PC-9 (cell line): ENCODE measurements around the gene PPP2R5B. TPM values are rescaled to one million over a fixed set of nuclear protein-coding genes. Genes with fewer than 3 reads are reported as not detected.

Experiments used
- BruUV-seq: library from RNA; stranded (reverse); fragments of 400-500 nt; replicated peaks from 2 replicates; lab custom pipeline; 2021; lab: Mats Ljungman, UMichigan
- CTCF ChIA-PET: fragments of 300-600 bp; sonication (Branson Sonifier 250); formaldehyde crosslinking; loops from one replicate; lab custom pipeline; 2022; ENCODE audit warnings: antibody characterized with exemption; lab: Charles Lee
- POLR2A ChIA-PET: fragments of 300-600 bp; sonication (Branson Sonifier 250); formaldehyde crosslinking; loops from one replicate; lab custom pipeline; 2022; ENCODE audit warnings: antibody characterized with exemption; ENCODE audit not compliant: unreplicated experiment; lab: Charles Lee
- DNase-seq, 2 experiments: peaks; one replicate each; pipeline versions ENCODE4 v3.0.0 to v3.0.0-alpha.2; 2015 to 2022; ENCODE audit warnings: mixed read lengths in 1 of 2
- H2AFZ ChIP-seq: fragments of 200-600 bp; sonication (generic); 2 replicates; pipeline ENCODE4 v1.8.1; 2017; ENCODE audit warnings: antibody characterized with exemption
- H3F3A ChIP-seq: fragments of 200-600 bp; sonication (generic); 2 replicates; pipeline ENCODE4 v1.8.1; 2017; ENCODE audit warnings: antibody characterized with exemption, mild to moderate bottlenecking, low read depth; ENCODE audit not compliant: insufficient read depth
- H3K27ac ChIP-seq: fragments of 200-600 bp; sonication (generic); 2 replicates; pipeline ENCODE4 v1.6.1; 2016; ENCODE audit warnings: mixed run types
- H3K27me3 ChIP-seq: fragments of 200-600 bp; sonication (generic); 2 replicates; pipeline ENCODE4 v1.6.1; 2016; ENCODE audit warnings: low read depth, mixed run types; ENCODE audit not compliant: insufficient read depth
- H3K36me3 ChIP-seq: fragments of 200-600 bp; sonication (generic); 2 replicates; pipeline ENCODE4 v1.6.1; 2016; ENCODE audit warnings: low read depth, mixed run types
- H3K4me1 ChIP-seq: fragments of 200-600 bp; sonication (generic); replicated peaks from 2 replicates; pipeline ENCODE4 v1.6.1; 2016; ENCODE audit warnings: mixed run types; ENCODE audit not compliant: insufficient read depth
- H3K4me2 ChIP-seq: fragments of 200-600 bp; sonication (generic); 2 replicates; pipeline ENCODE4 v1.6.1; 2017; ENCODE audit warnings: mixed run types
- H3K4me3 ChIP-seq: fragments of 200-600 bp; sonication (generic); 2 replicates; pipeline ENCODE4 v1.6.1; 2016; ENCODE audit warnings: mixed run types
- H3K79me2 ChIP-seq: fragments of 200-600 bp; sonication (generic); 2 replicates; pipeline ENCODE4 v1.6.1; 2017; ENCODE audit warnings: low read depth, mixed run types
- H3K9me2 ChIP-seq: fragments of 200-600 bp; sonication (generic); 2 replicates; pipeline ENCODE4 v1.8.1; 2017; ENCODE audit warnings: mild to moderate bottlenecking; ENCODE audit not compliant: insufficient read depth
- H3K9me3 ChIP-seq: fragments of 200-600 bp; sonication (generic); 2 replicates; pipeline ENCODE4 v1.8.1; 2016; ENCODE audit warnings: low read depth; ENCODE audit not compliant: insufficient read depth
- H4K20me1 ChIP-seq: fragments of 200-600 bp; sonication (generic); 2 replicates; pipeline ENCODE4 v1.8.1; 2017; ENCODE audit not compliant: insufficient read depth
- EZH2 ChIP-seq: fragments of 200-600 bp; sonication (generic); IDR thresholded peaks from 2 replicates; pipeline ENCODE4 v1.8.0; 2017; ENCODE audit warnings: antibody characterized with exemption, low read depth
- intact Hi-C: fragments of 100-400 bp; cut with micrococcal nuclease; formaldehyde crosslinking; loops from one replicate; pipeline ENCODE4 v1.10.0; 2022; ENCODE audit not compliant: unreplicated experiment
- total RNA-seq: library from RNA; stranded (reverse); gene quantifications from 2 replicates; pipeline ENCODE4 v1.2.3, GENCODE V29; 2021
- TF ChIP-seq, protein P1 (sequence below): fragments of 200-600 bp; sonication (generic); conservative IDR thresholded peaks from 2 replicates; pipeline ENCODE4 v1.6.1; 2017; ENCODE audit warnings: mixed run types, antibody characterized with exemption, mild to moderate bottlenecking, moderate library complexity

Gene PPP2R5B
- total RNA-seq, 1 experiment from 2014 or later, result 13.7 TPM

DNA sequence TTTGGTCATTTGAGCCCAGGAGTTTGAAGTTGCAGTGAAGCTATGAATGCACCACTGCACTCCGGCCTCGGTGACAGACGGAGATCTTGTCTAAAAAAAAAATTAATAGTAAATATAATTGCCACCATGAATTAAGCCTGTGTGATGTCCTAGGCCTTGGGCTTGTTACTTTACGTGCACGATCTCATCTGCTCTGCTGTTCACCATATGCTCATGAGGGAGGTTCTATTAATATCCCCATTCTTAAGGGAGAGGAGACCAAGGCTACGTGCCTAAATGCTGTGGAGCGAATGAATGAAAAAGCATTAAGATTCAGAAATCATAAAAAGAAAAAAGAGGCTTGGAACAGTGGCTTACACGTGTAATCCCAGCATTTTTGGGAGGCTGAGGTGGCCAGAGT lies 4.9 kb upstream of the PPP2R5B start:
- no peak overlapping the region for H3K4me3 ChIP-seq
- H3K9me3 ChIP-seq, result no peaks in the 10 kb centered on the region
- H3K4me2 ChIP-seq, result no peak overlapping the region
- intact Hi-C loops, result no loop called here
- CTCF ChIA-PET, result interaction anchor here (0.6 to 1.5 kb wide), 2 partner anchors 78 to 94 kb away, joined by 4 to 5 read pairs; partner anchors contain the start of genes ARL2 and BATF2
- no peaks in the 10 kb centered on the region for H3K27me3 ChIP-seq
- no peak for DNase-seq
- peaks cover 20% of the 10 kb centered on the region for H3K79me2 ChIP-seq
- peaks cover 14% of the 10 kb centered on the region; the same call in 1 of the 2 replicates for H3F3A ChIP-seq
- H3K27ac ChIP-seq, result no peak overlapping the region
- no TSS peak for BruUV-seq
- H2AFZ ChIP-seq, result no peak overlapping the region
- no peaks in the 10 kb centered on the region for H3K36me3 ChIP-seq
- no peaks in the 10 kb centered on the region for H4K20me1 ChIP-seq
- TF ChIP-seq EZH2, result no peak
- TF ChIP-seq, protein P1, sequence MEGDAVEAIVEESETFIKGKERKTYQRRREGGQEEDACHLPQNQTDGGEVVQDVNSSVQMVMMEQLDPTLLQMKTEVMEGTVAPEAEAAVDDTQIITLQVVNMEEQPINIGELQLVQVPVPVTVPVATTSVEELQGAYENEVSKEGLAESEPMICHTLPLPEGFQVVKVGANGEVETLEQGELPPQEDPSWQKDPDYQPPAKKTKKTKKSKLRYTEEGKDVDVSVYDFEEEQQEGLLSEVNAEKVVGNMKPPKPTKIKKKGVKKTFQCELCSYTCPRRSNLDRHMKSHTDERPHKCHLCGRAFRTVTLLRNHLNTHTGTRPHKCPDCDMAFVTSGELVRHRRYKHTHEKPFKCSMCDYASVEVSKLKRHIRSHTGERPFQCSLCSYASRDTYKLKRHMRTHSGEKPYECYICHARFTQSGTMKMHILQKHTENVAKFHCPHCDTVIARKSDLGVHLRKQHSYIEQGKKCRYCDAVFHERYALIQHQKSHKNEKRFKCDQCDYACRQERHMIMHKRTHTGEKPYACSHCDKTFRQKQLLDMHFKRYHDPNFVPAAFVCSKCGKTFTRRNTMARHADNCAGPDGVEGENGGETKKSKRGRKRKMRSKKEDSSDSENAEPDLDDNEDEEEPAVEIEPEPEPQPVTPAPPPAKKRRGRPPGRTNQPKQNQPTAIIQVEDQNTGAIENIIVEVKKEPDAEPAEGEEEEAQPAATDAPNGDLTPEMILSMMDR, result no peak
- peaks cover 20% of the 10 kb centered on the region for H3K4me1 ChIP-seq
- no peaks in the 10 kb centered on the region for H3K9me2 ChIP-seq
- POLR2A ChIA-PET, result interaction anchor here (0.6 kb wide), 1 partner anchor 77 kb away, joined by 5 read pairs; no protein-coding TSS in a partner anchor

DNA sequence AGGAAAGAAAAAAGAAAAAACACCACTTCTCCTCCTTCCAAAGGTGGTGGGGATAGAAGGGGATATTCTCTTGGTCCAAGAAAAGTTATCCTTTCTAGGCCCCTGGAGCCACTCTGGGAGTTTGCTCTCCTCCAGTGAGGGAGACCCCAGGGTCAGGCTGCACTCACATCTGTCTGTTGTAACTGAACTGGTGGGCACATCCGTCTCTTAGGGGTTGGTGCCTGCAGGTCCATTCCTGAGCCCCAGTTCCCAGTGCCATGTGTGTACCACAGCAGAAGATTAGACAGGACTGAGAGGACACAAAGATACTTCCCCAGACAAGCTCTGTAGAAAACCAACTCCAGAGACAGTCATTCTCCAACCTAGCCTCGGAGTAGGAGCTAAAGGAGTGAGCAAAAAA lies 4.4 kb upstream of the PPP2R5B start:
- POLR2A ChIA-PET, result no interaction called here
- H3F3A ChIP-seq, result peaks cover 14% of the 10 kb centered on the region; the same call in 1 of the 2 replicates
- H3K36me3 ChIP-seq, result no peaks in the 10 kb centered on the region
- H4K20me1 ChIP-seq, result no peaks in the 10 kb centered on the region
- peaks cover 24% of the 10 kb centered on the region for H3K4me1 ChIP-seq
- CTCF ChIA-PET, result interaction anchor here (0.7 to 1.5 kb wide), 2 partner anchors 9 to 77 kb away, joined by 3 to 5 read pairs; partner anchors contain the start of gene BATF2
- no peak overlapping the region for H3K27ac ChIP-seq
- H2AFZ ChIP-seq, result no peak overlapping the region
- no peaks in the 10 kb centered on the region for H3K9me3 ChIP-seq
- BruUV-seq, result no TSS peak
- H3K4me3 ChIP-seq, result no peak overlapping the region
- H3K9me2 ChIP-seq, result no peaks in the 10 kb centered on the region
- H3K4me2 ChIP-seq, result no peak overlapping the region
- DNase-seq, result no peak
- intact Hi-C loops, result no loop called here
- no peaks in the 10 kb centered on the region for H3K27me3 ChIP-seq
- peaks cover 16% of the 10 kb centered on the region for H3K79me2 ChIP-seq
- no peak for TF ChIP-seq EZH2
- TF ChIP-seq, protein P1, result no peak

- CTCF ChIA-PET, result no interaction called here
- intact Hi-C loops, result no loop called here
- H3K9me3 ChIP-seq, result no peaks in the 10 kb centered on the region
- no peak overlapping the region for H3K4me3 ChIP-seq
- no peak overlapping the region for H3K27ac ChIP-seq
- no peak overlapping the region for H2AFZ ChIP-seq
- no peak for DNase-seq
- no peaks in the 10 kb centered on the region for H3K9me2 ChIP-seq
- peaks cover 4% of the 10 kb centered on the region for H3K79me2 ChIP-seq
- H3K36me3 ChIP-seq, result no peaks in the 10 kb centered on the region
- TF ChIP-seq EZH2, result no peak
- TF ChIP-seq, protein P1, result no peak
- peaks cover 14% of the 10 kb centered on the region; the same call in 1 of the 2 replicates for H3F3A ChIP-seq
- POLR2A ChIA-PET, result interaction anchor here (0.6 kb wide), 1 partner anchor 75 kb away, joined by 5 read pairs; the partner anchor contains the start of gene BATF2
- no TSS peak for BruUV-seq
- H3K4me1 ChIP-seq, result peaks cover 21% of the 10 kb centered on the region
- H3K27me3 ChIP-seq, result no peaks in the 10 kb centered on the region
- no peak overlapping the region for H3K4me2 ChIP-seq
- H4K20me1 ChIP-seq, result no peaks in the 10 kb centered on the region
These were observed 3.1 kb upstream of the PPP2R5B start for GRCh38 chr11:64921384-64921783.
